Cortex of kidney (tissue), 1 donor: ENCODE results near the gene GPATCH8.

Experiments used
- DNase-seq: peaks from one replicate; lab custom pipeline; 2025; lab: John Stamatoyannopoulos, UW

Gene GPATCH8

GRCh38 chr17:44354582-44355561, 148.3 kb downstream of the GPATCH8 start:
- no peak for DNase-seq

- DNase-seq = no peak
Observed at GRCh38 chr17:44353672-44354331, 149.4 kb downstream of the GPATCH8 start.

- DNase-seq = no peak
Observed at GRCh38 chr17:44352828-44353671, 150.2 kb downstream of the GPATCH8 start.

- no peak for DNase-seq
Observed at GRCh38 chr17:44351961-44352827, 151.0 kb downstream of the GPATCH8 start.

- DNase-seq = no peak
Observed at GRCh38 chr17:44351464-44351863, 151.7 kb downstream of the GPATCH8 start.

- no peak for DNase-seq
Observed at GRCh38 chr17:44350733-44351226, 152.4 kb downstream of the GPATCH8 start.

GRCh38 chr17:44349553-44350070, 153.6 kb downstream of the GPATCH8 start:
- DNase-seq = no peak

GRCh38 chr17:44348988-44349364, 154.2 kb downstream of the GPATCH8 start:
- DNase-seq = no peak

GRCh38 chr17:44348234-44348987, 154.8 kb downstream of the GPATCH8 start:
- no peak for DNase-seq
